IPS-11a (cell line): ENCODE data around the gene IL31RA.
A peak's percentile ranks its signal among the peaks of the same experiment; 100 is the strongest.
"Not testable (repeated sequence)": the region's sequence is repeated elsewhere in the genome, so short reads cannot be mapped to it uniquely, and the experiment has no call there.

ENCODE experiments used
- H3K4me3 ChIP-seq: one replicate; pipeline ENCODE4 v1.5.1; 2013; ENCODE audit warnings: low read depth, low read length, control low read depth

The IL31RA gene

GRCh38 chr5:55850839-55851674 lies at the start of gene IL31RA:
IL31RA (plus strand) TSS chr5:55851357; CDS start chr5:55851571, 214 bp downstream.
- no peak within 1 kb of the TSS for H3K4me3 ChIP-seq

- H3K4me3 ChIP-seq, result not testable (repeated sequence)
Observed at GRCh38 chr5:55808814-55809213, 42.3 kb upstream of the IL31RA start.

GRCh38 chr5:55815939-55816338 lies 35.2 kb upstream of the IL31RA start:
- H3K4me3 ChIP-seq, result not testable (repeated sequence)

DNA sequence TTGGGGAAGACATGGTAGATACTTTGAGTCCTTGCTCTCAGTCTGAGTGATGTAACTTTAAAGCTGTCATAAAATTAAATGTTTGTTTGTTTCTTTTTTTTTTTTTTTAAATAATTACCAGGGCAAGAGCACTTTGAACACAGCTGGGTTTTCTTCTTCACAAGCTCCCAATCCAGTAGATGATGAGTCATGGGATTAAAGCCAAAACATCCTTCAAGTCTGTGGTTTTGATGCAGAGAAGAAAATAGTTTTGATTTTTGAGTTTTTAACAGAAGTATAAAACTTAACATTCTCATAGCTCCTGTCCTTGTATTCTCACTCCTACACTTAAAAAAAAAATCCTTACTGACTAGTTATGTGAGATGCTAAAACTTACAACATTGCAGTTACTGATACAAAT lies 34.8 kb upstream of the IL31RA start:
- H3K4me3 ChIP-seq, result no peak overlapping the region

DNA sequence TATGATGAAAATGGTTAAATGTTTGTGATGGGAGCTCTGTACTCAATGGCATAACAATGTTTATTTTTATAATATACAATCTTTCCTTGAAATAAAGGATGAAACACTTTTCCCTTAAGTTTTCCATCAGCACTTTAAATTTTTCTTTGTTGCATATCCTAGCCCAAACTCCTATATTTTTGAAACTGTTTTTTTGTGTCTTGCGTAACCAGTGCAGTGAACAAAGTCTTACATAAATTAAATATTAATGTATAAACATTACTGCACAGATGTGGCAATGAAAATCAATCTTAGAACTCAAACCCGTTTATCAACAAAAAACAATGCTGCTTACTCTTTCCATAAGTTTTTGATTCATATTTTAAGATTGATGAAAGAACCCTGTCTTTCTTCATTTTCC lies 34.1 kb upstream of the IL31RA start:
- H3K4me3 ChIP-seq, result no peak overlapping the region

- no peak overlapping the region for H3K4me3 ChIP-seq
Observed at GRCh38 chr5:55820488-55820887, 30.7 kb upstream of the IL31RA start.

- peak overlapping the region; percentile 20 for H3K4me3 ChIP-seq
Observed at GRCh38 chr5:55821731-55822512, 29.2 kb upstream of the IL31RA start.

DNA sequence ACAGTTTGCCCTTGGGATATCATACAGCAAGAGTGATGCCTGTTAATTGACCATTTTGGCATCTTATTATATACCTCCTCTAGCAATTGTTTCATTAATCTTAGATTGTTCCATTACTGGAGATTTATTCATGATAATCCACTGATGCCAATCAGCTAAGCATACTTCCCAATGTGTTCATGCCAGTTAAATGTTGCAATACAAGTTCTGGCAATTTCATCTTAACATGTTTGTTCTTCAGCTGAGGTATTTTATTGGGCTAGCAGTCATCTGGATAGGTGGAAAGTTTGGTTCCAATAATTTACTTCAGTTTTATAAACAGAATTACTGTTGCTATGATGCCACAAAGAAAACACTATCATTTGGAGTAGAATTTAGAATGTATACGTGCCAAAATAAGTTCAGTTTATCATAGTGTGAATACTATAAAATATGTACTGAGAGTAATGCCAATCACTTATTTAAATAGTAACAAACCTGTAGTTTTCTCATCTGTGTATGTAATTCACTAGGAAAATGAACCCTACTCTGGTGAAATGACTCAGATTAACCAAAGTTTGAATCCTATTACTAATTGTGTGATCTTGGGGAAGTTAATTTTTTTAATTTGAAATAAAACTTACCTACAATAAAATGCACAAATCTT lies 27.9 kb upstream of the IL31RA start:
- no peak overlapping the region for H3K4me3 ChIP-seq

DNA sequence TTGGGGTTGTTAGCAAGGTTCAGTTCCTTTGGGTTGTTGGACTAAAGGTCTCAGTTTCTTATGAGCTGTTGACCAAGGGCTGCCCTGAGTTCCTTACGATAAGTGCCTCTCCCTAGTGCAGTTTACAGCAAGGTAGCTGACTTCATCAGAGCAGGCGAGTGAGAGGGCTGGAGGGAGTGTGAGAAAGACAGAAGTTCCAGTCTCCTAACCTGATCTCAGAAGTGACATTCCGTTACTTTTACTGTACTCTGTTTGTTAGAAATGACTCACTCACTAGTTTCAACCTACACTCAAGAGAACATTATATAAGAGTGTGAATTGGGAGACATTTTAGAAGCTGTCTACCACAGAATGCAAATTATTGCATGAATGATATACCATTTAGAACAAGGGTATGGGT lies 21.2 kb upstream of the IL31RA start:
- H3K4me3 ChIP-seq, result no peak overlapping the region

DNA sequence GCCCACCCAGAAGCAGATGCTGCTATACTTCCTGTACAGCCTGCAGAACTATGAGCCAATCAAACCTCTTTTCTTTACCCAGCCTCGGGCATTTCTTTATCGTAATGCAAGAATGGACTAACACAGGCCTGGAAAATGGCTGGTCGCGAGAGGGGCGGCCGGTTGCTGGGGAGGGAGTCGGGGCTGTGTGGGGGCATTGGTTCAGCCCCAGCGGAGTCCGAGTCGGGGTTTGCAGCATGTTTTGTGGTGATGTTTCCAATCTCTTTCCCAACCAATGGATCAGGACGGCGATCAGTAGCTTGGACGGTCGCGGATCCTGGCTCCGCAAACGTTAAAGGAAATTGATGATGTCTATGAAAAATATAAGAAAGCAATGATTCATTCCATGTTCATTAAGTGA lies 18.7 kb upstream of the IL31RA start:
- no peak overlapping the region for H3K4me3 ChIP-seq

DNA sequence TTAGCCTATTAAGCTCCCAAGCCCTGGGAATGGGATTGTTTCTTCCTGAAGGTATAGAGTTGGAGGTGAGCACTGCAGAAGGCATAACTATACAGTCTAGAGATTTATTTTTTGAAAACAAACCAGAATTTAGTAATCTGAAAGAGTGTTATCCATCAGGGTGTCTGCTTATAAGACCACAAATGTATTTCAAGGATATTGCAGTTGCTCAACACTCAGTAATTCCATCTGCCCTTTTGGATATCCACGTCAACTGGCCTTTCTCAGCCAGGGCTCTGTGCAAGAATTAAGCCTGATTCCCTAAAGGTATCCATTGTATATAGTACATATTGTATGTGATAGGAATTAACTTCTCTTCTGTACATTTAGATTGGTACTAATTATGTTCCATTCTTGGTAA lies 15.0 kb upstream of the IL31RA start:
- H3K4me3 ChIP-seq, result no peak overlapping the region

DNA sequence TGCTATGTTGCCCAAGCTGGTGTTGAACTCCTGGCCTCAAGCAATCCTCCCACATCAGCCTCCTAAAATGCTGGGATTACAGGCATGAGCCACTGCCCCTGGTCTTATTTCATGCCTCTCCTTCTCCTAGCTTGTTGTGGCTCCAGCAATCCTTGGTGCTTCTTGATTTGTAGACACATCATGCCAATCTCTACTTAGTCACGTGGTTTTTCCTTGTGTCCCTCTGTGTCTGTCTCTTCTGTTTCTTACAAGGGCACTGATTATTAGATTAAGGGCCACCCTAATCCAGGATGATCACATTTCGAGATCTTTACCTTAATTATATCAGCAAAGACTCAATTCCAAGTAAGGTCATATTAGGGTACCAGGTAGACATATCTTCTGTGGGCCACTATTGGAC lies 9.2 kb upstream of the IL31RA start:
- H3K4me3 ChIP-seq, result no peak overlapping the region

GRCh38 chr5:55847837-55848236 lies 3.3 kb upstream of the IL31RA start:
- no peak overlapping the region for H3K4me3 ChIP-seq

DNA sequence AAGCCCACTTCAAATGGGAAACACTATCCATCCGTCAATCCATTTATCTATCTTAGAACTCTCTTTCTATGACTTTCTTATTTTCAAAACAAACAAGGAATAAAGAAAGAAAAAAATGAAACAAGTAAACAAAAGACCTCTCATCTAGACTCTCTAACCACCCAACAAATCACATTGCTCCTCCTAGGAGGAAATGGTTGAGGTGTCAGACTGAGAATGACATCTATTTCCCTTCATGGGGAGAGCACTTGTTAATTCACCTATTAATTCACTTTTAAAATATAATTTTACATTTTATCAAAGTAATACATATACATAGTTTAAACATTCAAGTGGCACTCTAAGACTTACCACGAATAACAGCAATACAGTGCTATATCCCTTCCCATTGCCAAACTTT lies 2.4 kb upstream of the IL31RA start:
- H3K4me3 ChIP-seq, result no peak overlapping the region

DNA sequence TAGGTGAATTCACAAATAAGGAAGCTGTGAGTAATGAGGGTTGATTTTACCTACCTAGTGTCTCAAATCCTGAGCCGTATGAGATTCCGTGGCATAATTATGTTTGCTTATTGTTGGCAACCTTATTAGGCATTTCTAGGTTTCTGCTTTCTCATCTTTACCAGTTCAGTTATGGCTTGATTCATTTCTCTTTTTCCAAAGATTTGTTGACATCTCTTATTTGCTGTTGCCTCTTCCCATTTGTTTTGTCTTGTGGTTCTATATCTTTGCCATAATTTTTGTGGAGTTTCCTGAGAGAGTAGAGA lies 470 bp downstream of the IL31RA start:
- no peak overlapping the region for H3K4me3 ChIP-seq

DNA sequence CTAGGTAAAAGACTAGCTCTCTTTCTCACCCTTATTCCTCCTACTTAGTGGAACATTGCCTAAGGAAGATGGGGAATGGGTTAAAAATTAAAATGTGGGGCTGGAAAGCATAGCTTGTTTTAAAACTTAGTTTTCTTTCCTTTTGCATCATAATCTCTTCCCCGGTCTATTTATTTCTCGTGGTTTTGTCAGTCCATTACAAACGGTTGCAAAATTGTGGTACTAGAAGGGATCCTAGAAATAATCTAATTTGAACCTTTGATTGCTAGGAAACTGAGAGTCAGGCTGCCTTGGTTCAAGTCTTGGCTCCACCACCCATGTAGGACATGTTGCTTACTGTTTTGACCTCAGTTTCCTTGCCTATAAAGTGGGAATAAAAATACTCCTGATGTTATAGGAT lies 1.3 kb downstream of the IL31RA start:
- no peak overlapping the region for H3K4me3 ChIP-seq

DNA sequence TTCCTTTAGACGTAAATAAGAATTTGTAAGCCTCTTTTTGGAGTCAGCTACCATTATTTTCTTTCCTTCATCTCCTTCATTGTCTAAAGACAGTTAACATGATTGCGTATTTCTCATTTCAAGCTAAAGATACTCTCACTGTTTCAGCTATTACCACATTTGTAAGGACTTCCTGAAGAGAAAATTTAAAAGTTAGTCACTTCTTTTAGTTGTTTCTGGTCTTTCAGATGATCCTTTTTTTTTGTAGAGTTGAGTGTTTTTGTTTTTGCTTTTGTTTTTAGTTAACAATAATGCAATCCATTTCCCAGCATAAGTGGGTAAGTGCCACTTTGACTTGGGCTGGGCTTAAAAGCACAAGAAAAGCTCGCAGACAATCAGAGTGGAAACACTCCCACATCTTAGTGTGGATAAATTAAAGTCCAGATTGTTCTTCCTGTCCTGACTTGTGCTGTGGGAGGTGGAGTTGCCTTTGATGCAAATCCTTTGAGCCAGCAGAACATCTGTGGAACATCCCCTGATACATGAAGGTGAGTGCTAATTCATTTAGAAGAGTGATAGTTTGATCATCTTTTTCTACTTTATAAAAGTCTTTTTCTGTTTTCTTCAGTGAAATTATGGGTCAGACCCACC lies 2.0 kb downstream of the IL31RA start:
- no peak overlapping the region for H3K4me3 ChIP-seq

- no peak overlapping the region for H3K4me3 ChIP-seq
Observed at GRCh38 chr5:55853818-55854217, 2.7 kb downstream of the IL31RA start.

- H3K4me3 ChIP-seq, result no peak overlapping the region
Observed at GRCh38 chr5:55855509-55855908, 4.4 kb downstream of the IL31RA start.

DNA sequence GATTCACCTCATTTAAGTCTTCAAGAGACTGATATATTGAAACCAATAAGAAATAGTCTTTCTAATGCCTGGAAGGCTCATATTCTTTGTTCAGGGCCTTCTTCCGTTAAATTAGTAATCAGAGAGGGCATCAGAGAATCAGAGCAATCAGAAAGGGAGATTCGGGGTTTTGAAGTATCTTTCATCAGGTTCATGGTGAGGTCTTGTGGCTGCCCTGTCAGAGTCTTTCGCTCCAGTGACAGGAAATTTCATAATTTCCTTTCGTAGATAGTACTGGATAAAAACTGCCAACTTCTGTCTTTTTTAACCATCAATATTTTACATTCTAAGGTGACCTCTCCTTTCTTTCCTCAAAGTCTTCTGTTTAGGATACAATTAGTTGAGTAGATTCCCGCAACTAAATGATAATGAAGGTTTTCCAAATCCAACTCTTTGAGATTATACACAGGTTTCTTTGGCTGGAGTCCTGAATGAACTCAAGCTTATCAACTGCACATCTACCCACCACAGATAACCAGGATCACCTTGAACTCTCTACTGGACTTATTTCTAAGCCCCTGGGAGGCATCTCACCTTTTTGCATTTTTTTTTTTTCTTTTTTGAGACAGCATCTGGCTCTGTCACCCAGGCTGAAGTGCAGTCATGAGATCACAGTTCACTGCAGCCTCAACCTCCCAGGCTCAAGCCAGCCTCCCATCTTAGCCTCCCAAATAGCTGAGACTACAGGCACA lies 5.5 kb downstream of the IL31RA start:
- no peak overlapping the region for H3K4me3 ChIP-seq

GRCh38 chr5:55857247-55857640 lies 6.1 kb downstream of the IL31RA start:
- no peak overlapping the region for H3K4me3 ChIP-seq
